Keratinocyte (primary cell): Measurements from ENCODE around the gene CUX1. TPM values are rescaled to one million over a fixed set of nuclear protein-coding genes. Genes with fewer than 3 reads are reported as not detected.

Source experiments
- DNase-seq: peaks from one replicate; pipeline ENCODE4 v3.0.0-alpha.2; 2011; ENCODE audit warnings: low read depth, missing footprints, low spot score
- FAIRE-seq: peaks from 2 replicates; lab custom pipeline; 2011; peaks lifted over from hg19 to GRCh38; lab: Jason Lieb, UNC
- H2AFZ ChIP-seq: 2 replicates; pipeline ENCODE4 v1.6.0; 2012; ENCODE audit warnings: low read length, control low read depth, inconsistent platforms; ENCODE audit not compliant: control insufficient read depth
- H3K27ac ChIP-seq: 2 replicates; pipeline ENCODE4 v1.5.1; 2011; ENCODE audit warnings: low read length; ENCODE audit not compliant: control insufficient read depth, insufficient read depth
- H3K27me3 ChIP-seq: 3 replicates; pipeline ENCODE4 v1.6.0; 2011; ENCODE audit warnings: low read length; ENCODE audit not compliant: control insufficient read depth, insufficient read depth; ENCODE audit errors: extremely low read depth
- H3K36me3 ChIP-seq, 2 experiments: 2 replicates in 1 of 2; 3 replicates in 1 of 2; pipeline ENCODE4 v1.5.1; 2011; ENCODE audit warnings: low read length in 2 of 2, mild to moderate bottlenecking in 1 of 2; ENCODE audit not compliant: control insufficient read depth in 2 of 2, insufficient read depth in 2 of 2; ENCODE audit errors: extremely low read depth in 1 of 2
- H3K4me1 ChIP-seq: 3 replicates; pipeline ENCODE4 v1.5.1; 2011; ENCODE audit warnings: low read length; ENCODE audit not compliant: control insufficient read depth, insufficient read depth; ENCODE audit errors: extremely low read depth
- H3K4me2 ChIP-seq: 3 replicates; pipeline ENCODE4 v1.6.0; 2011; ENCODE audit warnings: low read depth, low read length; ENCODE audit not compliant: control insufficient read depth, insufficient read depth; ENCODE audit errors: extremely low read depth
- H3K4me3 ChIP-seq, 3 experiments: fragments of 200-600 bp in 1 of 3; sonication (generic) in 1 of 3; 2 replicates in 2 of 3; 3 replicates in 1 of 3; pipeline ENCODE4 v1.5.1; 2011 to 2016; ENCODE audit warnings: low read length in 3 of 3, mild to moderate bottlenecking in 3 of 3, control low read depth in 2 of 3, inconsistent platforms in 1 of 3, low read depth in 1 of 3, mixed read lengths in 1 of 3, mixed run types in 1 of 3, moderate library complexity in 1 of 3; ENCODE audit not compliant: control insufficient read depth in 2 of 3, insufficient read depth in 2 of 3; ENCODE audit errors: extremely low read depth in 1 of 3
- H3K79me2 ChIP-seq: 2 replicates; pipeline ENCODE4 v1.6.0; 2012; ENCODE audit warnings: low read length; ENCODE audit not compliant: control insufficient read depth, insufficient read depth
- H3K9ac ChIP-seq: 3 replicates; pipeline ENCODE4 v1.6.0; 2011; ENCODE audit warnings: low read length; ENCODE audit not compliant: control insufficient read depth, insufficient read depth; ENCODE audit errors: extremely low read depth
- H3K9me1 ChIP-seq: 3 replicates; pipeline ENCODE4 v1.6.0; 2011; ENCODE audit warnings: low read length; ENCODE audit not compliant: control insufficient read depth, insufficient read depth; ENCODE audit errors: extremely low read depth
- H3K9me3 ChIP-seq: 2 replicates; pipeline ENCODE4 v1.5.1; 2012; ENCODE audit warnings: low read depth, low read length; ENCODE audit not compliant: control insufficient read depth
- H4K20me1 ChIP-seq: 3 replicates; pipeline ENCODE4 v1.6.0; 2011; ENCODE audit warnings: low read length; ENCODE audit not compliant: control insufficient read depth, insufficient read depth; ENCODE audit errors: extremely low read depth
- EZH2 ChIP-seq: IDR thresholded peaks from one replicate; pipeline ENCODE4 v1.6.1; 2012; ENCODE audit warnings: inconsistent platforms, mild to moderate bottlenecking, low read length, moderate library complexity
- dilution Hi-C: fragments of 300-500 bp; cut with MboI; formaldehyde crosslinking; loops from one replicate; pipeline ENCODE4 v1.7.0; 2020; ENCODE audit warnings: low sequenced_read_pairs; ENCODE audit not compliant: extremely low pct_ligation_motif_present
- polyA plus RNA-seq, 5 experiments: library from polyadenylated mRNA; depleted of rRNA in 3 of 5; stranded (reverse) in 3 of 5; stranded (forward) in 1 of 5; unstranded in 1 of 5; fragments of >200 nt; gene quantifications; 1 replicate in 1 of 5; 2 replicates in 3 of 5; 3 replicates in 1 of 5; pipeline versions ENCODE4 v1.2.1 to v1.2.3, GENCODE V29; 2011 to 2012; ENCODE audit warnings: missing spikeins in 2 of 5, low read depth in 1 of 5, low replicate concordance in 1 of 5
- TF ChIP-seq, protein P1 (sequence below), 3 experiments: IDR thresholded peaks in 1 of 3; conservative IDR thresholded peaks in 1 of 3; optimal IDR thresholded peaks in 1 of 3; 2 replicates in 2 of 3; 3 replicates in 1 of 3; pipeline versions ENCODE3 to v1.5.1; 2011; ENCODE audit warnings: low read length in 3 of 3, mild to moderate bottlenecking in 3 of 3, moderate library complexity in 2 of 3, control low read depth in 1 of 3, inconsistent platforms in 1 of 3; ENCODE audit not compliant: insufficient read depth in 2 of 3; ENCODE audit errors: extremely low read depth in 1 of 3

CUX1 gene
- polyA plus RNA-seq, 1 donor (not counting 4 experiments of a cell fraction or from before 2014, with no cell fraction given), result 18.3 TPM

GRCh38 chr7:102097601-102098161 is 280.3 kb downstream of the CUX1 start:
- Histone ChIP-seq H3K4me2 (no peak overlapping the region), H3K4me1 (peaks cover 29% of the 10 kb centered on the region), H3K27me3 (no peaks in the 10 kb centered on the region), H3K9me1 (no peaks in the 10 kb centered on the region), H3K9ac (no peak overlapping the region), H3K9me3 (no peaks in the 10 kb centered on the region), H3K36me3 (peaks cover 0 to 3% of the 10 kb centered on the region in 2 experiments), H3K79me2 (no peaks in the 10 kb centered on the region), H3K4me3 (no peak overlapping the region), H3K27ac (no peak overlapping the region), H2AFZ (no peak overlapping the region), H4K20me1 (no peaks in the 10 kb centered on the region)
- TF ChIP-seq EZH2, result no peak
- TF ChIP-seq, protein P1, sequence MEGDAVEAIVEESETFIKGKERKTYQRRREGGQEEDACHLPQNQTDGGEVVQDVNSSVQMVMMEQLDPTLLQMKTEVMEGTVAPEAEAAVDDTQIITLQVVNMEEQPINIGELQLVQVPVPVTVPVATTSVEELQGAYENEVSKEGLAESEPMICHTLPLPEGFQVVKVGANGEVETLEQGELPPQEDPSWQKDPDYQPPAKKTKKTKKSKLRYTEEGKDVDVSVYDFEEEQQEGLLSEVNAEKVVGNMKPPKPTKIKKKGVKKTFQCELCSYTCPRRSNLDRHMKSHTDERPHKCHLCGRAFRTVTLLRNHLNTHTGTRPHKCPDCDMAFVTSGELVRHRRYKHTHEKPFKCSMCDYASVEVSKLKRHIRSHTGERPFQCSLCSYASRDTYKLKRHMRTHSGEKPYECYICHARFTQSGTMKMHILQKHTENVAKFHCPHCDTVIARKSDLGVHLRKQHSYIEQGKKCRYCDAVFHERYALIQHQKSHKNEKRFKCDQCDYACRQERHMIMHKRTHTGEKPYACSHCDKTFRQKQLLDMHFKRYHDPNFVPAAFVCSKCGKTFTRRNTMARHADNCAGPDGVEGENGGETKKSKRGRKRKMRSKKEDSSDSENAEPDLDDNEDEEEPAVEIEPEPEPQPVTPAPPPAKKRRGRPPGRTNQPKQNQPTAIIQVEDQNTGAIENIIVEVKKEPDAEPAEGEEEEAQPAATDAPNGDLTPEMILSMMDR (optimal IDR thresholded peaks at IDR 0.05 in 1 of 3, IDR thresholded peaks at IDR 0.05 in 1 of 3, conservative IDR thresholded peaks at IDR 0.05 in 1 of 3; ENCODE audit: extremely low read depth in 1 of 3, insufficient read depth in 2 of 3, low read length in 3 of 3), result no peak
- DNase-seq, result no peak
- no peak for FAIRE-seq
- dilution Hi-C loops, result no loop called here

GRCh38 chr7:102098986-102099385 is 281.6 kb downstream of the CUX1 start:
- H3K4me3 ChIP-seq, result no peak overlapping the region
- H2AFZ ChIP-seq, result no peak overlapping the region
- H4K20me1 ChIP-seq, result no peaks in the 10 kb centered on the region
- no peaks in the 10 kb centered on the region for H3K9me3 ChIP-seq
- H3K79me2 ChIP-seq, result no peaks in the 10 kb centered on the region
- H3K27me3 ChIP-seq, result no peaks in the 10 kb centered on the region
- FAIRE-seq (no peak), DNase-seq (no peak)
- no peaks in the 10 kb centered on the region for H3K9me1 ChIP-seq
- peaks cover 21% of the 10 kb centered on the region for H3K4me1 ChIP-seq
- TF ChIP-seq EZH2, result no peak
- TF ChIP-seq, protein P1 (optimal IDR thresholded peaks at IDR 0.05 in 1 of 3, IDR thresholded peaks at IDR 0.05 in 1 of 3, conservative IDR thresholded peaks at IDR 0.05 in 1 of 3; ENCODE audit: extremely low read depth in 1 of 3, insufficient read depth in 2 of 3, low read length in 3 of 3), result no peak
- H3K4me2 ChIP-seq, result no peak overlapping the region
- no peak overlapping the region for H3K27ac ChIP-seq
- H3K36me3 ChIP-seq, result peaks cover 0 to 3% of the 10 kb centered on the region in 2 experiments
- H3K9ac ChIP-seq, result no peak overlapping the region
- dilution Hi-C loops, result no loop called here
